SKM-1 treated with dmso at 0.1 percent for 144 hours (cell line): Measurements from ENCODE around the gene SLFN5.
"Not testable (repeated sequence)": the region's sequence is repeated elsewhere in the genome, so short reads cannot be mapped to it uniquely, and the experiment has no call there.

Source experiments
- DNase-seq: peaks from one replicate; lab custom pipeline; 2025; ENCODE audit not compliant: unreplicated experiment; lab: John Stamatoyannopoulos, UW

Gene SLFN5

DNA sequence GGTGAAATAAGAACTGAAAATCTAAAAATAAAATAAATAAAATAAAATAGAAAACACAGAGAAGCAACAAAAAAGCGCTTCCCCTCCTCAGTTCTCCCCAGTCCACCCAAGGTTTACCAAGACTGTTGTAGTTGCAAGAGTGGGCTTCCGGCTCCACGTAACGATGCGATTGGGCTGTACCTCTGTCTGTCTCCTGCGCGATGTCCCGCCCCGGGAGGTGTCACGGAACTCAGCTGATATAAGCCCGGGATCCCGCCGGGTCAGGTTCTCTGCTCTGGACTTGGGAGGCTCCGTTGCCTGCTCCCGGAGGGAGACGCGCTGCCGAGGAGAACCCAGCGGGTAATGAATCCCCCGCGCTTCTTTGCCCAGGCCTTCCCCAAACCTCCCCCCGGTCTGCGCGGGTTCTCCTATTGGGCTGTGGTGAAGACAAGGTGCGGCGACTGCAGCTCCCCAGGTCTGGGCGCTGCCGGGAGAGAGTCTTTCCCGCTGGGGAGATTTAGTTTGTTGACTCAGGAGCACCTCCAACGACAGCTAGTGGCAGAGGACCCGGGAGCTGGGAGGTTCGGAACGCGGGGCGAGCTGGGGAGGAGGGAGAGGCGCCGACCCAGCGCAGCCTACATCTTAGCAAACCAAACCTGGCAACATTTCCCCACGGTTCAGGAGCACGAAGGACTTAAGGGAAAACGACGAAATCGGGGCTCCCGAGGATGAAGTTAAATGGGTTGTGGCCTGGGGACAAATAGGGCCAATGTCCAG, at the start of gene SLFN5:
Gene SLFN5, plus strand, starts transcription at position 268 of the 756 bp plus-strand sequence. CDS start 15,619 bp downstream, outside the sequence.
- peak; percentile 69 for DNase-seq

DNA sequence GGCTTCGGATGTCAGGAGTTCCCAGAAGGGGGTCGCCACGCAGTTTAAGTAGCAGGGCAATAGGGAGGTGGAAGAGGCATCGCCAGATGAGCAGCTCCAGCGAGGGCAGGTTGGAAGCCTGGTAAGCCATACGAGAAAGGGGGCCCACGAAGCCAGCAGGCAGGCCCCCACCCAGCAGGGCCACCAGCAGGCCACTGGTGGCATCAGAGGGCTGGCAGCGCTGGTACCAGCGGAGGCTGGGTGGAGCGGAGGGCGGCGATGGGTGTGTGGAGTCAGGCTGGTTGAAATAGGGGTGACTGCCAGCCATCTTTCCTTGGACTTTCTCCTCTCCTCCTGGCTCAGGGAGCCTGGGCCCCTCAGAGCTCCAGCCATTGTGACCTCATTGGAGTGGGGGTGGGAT, 48.9 kb upstream of the SLFN5 start, which contains the start of gene SLC35G3:
Gene SLC35G3, minus strand, starts transcription at position 393 of the 400 bp plus-strand sequence. Its CDS starts 86 bp downstream, at position 307.
- DNase-seq: not testable (repeated sequence)

DNA sequence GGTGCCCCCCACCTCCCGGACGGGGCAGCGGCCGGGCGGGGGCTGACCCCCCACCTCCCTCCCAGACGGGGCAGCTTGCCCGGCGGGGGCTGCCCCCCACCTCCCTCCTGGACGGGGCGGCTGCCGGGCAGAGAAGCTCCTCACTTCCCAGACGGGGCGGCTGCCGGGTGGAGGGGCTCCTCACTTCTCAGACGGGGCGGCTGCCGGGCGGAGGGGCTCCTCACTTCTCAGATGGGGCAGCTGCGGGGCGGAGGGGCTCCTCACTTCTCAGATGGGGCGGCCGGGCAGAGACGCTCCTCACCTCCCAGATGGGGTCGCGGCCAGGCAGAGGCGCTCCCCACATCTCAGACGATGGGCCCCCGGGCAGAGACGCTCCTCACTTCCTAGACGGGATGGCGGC, 47.8 kb upstream of the SLFN5 start:
- DNase-seq: not testable (repeated sequence)

DNA sequence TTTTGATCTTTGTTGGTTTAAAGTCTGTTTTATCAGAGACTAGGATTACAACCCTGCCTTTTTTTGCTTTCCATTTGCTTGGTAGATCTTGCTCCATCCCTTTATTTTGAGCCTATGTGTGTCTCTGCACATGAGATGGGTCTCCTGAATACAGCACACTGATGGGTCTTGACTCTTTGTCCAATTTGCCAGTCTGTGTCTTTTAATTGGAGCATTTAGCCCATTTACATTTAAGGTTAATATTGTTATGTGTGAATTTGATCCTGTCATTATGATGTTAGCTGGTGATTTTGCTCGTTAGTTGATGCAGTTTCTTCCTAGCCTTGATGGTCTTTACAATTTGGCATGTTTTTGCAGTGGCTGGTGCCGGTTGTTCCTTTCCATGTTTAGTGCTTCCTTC, 40.3 kb upstream of the SLFN5 start:
- DNase-seq: not testable (repeated sequence)

DNA sequence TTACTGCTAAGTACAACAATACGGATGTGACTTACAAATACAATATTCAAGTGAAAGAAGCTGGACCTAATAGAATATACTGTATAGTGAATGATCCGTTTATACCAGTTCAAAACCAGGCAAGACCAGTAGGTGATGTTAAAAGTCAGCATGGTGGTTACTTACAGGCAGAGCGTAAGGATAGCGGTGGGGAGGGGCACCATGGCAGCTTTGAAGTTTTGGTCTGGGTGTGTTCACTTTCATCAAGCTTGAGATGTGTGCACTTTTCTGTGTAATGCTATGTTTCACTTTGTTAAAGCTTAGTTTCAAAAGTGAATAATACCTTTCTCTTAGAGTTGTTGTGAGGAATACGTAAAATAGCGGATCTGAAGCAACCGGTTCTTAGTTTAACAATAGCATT, 32.1 kb upstream of the SLFN5 start:
- DNase-seq: no peak

DNA sequence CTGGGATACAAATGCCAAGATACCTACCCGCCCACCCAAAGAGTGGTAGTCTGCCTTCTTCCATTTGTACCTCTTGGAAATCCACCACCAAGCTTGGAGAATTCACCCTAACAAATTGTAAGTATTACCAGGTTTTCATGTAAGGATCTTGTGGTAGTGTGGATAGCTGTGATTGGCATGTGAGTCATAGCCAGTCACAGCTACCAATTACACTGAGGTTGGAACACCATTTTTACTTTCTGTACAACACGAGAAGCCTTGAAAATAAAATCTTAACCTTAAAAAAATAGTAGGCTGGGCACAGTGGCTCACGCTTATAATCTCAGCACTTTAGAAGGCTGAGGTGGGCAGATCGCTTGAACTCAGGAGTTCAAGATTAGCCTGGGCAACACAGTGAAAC, 30.2 kb upstream of the SLFN5 start:
- no peak for DNase-seq

DNA sequence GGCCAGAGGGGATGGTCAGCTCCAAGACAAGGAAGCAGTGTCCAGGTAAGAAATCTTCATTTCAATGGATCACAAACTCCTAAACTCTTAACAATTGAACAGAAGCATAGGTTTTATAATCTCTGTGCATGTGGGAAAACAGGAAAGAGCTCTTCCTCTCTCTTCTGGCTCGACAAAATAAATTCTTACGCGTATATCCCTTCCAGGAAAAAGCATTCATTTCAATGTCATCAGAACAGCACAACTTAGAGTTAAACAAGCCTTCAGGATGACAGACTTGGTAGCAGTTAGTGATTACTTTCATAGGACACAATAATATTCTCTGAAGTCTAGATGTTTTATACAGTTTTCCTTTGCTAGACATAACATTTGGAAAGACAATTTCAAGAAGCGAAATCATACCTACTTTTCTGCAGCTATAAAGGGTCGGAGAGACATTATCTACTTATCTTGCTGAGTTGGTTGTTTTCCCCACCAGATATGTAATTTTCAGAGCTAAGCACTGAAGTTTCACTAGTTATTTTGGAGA, 29.4 kb upstream of the SLFN5 start:
- no peak for DNase-seq

DNA sequence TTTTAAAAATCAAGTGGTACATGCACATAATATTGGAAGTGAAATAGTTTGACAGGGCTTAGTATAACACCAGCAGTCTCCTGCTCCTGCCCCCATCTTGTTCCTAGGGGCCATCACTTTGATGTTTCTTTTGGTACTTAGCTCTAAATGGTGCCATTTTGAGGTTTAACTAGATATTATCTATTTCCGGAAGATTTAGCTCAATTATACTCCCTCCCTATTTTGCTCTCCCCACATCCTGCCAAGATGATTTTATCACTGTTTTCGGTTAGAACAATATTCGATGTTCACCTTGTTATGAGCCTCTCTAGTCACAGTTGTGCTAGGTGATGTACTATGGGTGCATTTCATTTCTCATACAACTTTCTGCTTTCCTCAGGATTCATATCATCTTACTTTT, 28.7 kb upstream of the SLFN5 start:
- DNase-seq: no peak

DNA sequence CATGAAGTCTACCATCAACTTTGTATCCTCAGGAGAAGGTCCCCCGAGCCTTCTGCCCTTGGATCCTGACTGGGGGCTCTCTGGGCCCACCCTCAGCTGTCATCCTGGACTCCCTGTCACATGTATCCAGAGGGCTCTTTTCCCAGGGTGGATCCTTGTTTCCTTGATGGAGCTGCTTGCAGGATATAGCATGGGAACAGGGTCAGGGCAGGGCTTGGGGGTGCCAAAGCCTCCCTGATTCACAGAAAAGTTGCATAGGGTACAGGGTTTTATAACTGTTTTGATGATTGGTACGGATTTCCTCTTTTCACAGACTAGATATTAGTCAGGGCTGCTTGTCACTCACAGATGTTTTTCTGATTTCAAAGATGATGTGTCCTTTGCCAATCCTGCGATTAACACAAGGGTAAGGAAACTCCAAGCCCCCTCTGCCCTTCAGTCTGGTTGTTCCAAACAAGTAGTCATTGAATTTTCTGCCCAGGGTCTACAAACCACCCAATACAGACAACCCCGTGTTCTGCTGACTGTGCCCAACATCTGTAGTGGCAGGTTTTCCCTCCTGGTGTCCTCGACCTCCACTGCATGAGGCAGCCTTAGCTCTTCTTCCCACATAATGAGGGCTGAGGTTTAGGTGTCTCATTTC, 28.1 kb upstream of the SLFN5 start:
- DNase-seq: no peak

DNA sequence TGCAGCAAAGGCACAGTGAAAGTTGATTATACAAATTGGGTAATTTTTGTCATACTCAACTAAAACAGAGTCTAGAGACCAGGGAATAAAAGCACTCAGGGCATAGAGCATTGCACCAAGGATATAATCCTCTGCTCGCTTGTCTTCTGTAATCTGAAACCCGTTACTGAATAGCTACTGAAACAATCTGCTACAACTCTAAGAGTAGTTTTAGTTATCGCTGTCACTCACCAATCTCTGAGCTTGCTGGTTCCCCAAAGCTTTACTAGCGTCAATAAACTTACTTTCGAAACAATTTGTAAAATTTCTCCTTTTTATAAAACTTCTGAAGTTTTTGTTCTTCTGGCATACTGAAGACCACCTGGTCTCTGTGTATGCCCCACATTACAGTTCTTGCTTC, 25.8 kb upstream of the SLFN5 start:
- no peak for DNase-seq

DNA sequence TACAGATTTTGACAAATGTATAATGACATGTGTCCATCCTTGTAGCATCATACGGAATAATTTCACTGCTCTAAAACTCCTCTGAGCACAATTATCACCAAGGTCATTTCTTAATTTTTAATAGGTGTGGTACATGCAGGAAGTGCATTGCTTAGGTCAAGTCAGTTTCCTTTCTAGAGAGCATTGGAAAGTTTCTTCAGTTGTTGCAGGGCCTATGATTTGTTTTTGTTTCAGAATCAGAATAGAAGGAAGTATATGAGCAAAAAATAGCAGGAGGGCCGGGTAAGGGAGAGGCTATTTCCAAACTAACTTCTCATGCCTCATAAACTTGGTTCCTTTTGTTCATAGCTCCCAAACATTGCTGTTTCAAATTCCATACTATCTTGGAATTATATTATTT, 24.0 kb upstream of the SLFN5 start:
- peak; percentile 43 for DNase-seq

DNA sequence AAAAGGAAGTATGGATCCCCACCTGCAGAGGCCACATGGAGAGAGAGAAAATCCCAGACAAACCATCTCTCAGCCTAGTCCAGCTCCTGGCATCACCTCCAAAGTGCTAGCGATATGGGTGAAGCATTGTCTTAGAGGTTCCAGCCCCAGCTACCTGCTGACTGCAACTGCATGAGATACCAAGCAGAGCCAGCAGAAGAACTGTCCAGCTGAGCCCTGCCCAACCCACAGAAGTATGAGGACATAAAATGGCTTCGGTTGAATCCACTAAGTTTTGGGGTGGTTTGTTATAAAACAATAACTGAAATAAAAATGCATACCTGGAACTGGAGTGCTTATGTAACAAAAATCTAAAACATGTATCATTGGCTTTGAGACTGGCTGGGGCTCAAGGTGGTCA, 20.4 kb upstream of the SLFN5 start:
- no peak for DNase-seq

DNA sequence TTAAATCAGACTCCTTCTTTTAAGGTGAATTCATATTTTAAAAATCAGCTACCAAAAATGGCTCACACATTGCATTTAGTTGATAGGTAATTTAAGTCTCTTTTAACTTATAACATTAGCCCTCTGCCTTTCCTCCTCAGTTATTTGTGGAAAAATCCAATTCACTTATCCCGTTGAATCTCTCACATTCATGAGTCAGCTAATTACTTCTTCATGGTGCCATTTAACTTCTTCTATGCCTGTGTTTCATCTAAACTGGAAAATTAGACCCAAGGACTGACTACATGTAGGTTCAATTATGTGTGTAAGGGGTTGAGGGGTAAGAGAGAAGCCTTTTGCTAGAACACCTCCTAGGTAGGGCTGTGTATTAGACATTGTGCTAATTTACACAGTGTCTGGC, 18.4 kb upstream of the SLFN5 start:
- no peak for DNase-seq

DNA sequence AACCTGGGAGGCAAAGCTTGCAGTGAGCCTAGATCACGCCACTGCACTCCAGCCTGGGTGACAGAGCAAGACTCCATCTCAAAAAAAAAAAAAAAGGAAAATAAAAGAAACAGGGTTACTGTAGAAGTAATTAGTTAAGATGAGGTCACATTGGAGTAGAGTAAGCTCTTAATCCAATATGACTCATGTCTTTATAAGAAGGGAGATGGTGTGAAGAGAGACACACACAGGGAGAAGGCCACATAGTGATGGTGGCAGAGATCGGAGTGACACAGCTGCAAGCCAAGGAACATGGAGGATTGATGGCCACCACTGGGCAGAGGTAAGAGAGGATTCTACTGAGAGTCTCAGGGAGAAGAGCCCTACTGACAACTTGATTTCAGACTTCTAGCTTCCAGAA, 15.3 kb upstream of the SLFN5 start:
- DNase-seq: no peak

DNA sequence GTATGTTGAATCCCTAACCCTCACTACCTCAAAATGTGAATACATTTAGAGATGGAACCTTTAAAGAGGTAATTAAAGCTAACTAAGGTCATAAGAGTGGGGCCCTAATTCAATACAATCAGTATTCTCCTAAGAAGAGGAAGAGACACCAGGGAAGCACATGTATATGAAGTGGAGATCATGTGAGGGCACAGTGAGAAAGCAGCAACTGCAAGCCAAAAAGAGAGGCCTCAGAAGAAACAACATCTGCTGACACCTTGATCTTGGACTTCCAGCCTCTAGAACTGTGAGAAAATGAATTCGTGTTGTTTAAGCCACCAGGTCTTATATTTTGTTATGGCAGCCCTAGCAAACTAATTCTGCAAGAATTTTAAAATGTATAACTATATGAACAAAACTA, 13.2 kb upstream of the SLFN5 start:
- no peak for DNase-seq

DNA sequence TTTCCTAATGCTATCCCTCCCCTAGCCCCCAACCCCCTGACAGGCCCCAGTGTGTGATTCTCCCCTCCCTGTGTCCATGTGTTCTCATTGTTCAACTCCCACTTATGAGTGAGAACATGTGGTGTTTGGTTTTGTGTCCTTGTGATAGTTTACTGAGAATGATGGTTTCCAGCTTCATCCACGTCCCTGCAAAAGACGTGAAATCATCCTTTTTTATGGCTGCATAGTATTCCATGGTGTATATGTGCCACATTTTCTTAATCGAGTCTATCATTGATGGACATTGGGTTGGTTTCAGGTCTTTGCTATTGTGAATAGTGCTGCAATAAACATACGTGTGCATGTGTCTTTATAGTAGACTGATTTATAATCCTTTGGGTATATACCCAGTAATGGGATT, 8.6 kb upstream of the SLFN5 start:
- not testable (repeated sequence) for DNase-seq

DNA sequence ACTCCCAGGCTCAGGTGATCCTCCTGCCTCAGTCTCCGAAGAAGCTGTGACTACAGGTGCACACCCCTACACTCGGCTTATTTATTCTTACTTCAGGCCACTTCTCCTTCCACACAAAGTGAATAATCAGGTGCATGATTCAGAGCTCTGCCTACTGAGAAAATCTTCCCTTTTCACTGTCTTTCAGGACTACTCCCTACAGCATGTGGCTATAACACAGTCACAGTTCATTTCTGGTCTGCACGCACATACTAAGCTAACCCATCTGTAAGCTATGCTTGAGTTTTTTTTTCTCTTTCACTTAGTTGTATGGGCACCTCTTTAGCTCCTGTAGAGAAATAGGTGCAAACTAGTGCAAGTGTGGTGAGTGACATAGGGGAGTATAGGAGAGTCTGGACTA, 7.6 kb upstream of the SLFN5 start:
- no peak for DNase-seq

DNA sequence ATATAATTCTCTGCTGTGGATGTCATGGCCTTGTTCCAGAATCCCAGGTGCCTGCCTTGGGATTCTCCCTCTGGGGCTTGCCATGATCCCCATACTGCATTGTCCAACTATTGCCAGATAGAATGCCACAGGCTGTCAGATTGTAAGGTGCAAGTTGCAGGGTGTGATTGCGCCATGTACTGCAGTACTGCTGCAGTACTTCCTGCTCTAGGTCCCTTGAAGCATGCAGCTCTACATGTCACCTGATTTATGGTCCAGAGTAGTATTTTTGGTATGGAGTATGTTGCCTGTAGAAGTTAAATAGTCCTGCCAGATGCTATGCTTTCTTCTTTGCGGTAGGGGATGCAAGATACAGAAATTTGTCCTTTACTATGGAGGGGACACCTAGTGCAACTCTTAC, 7.0 kb upstream of the SLFN5 start:
- DNase-seq: no peak

DNA sequence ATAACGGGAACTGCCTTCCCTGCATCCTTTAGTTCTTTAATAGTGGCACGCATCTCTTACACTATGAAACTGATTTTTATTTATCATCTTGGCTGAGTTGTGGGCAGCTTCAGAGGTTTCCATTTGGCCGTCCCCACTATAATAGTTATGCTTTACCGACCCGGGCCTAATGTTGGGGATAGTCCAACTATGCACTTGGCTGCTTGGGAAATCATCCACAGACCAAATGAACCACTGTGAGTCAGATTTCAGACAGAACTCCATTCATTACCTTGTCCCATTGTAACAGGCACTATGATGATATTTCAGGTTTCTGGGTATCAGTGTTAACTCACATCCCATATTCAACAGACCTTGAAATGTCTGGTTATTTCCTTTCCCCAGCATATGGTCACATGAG, 6.1 kb upstream of the SLFN5 start:
- no peak for DNase-seq

DNA sequence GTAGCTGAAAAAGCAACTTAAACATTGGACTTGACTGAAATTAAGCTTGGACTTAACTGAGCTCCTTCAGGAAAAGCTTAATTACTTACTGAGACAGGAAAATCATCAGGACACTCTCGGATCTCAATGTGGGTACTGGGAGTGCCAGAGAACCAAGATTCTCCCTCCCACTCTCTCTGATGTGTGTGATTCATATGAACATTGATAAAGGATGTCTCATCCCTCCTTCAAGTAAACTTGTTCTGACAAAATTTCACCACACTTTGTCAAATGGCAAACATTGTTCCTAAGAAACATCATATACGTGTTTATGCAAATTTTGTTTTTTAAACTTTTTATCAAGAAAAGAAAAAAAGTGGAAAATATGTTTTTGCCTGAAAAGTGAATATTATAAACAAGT, 4.1 kb upstream of the SLFN5 start:
- DNase-seq: no peak

DNA sequence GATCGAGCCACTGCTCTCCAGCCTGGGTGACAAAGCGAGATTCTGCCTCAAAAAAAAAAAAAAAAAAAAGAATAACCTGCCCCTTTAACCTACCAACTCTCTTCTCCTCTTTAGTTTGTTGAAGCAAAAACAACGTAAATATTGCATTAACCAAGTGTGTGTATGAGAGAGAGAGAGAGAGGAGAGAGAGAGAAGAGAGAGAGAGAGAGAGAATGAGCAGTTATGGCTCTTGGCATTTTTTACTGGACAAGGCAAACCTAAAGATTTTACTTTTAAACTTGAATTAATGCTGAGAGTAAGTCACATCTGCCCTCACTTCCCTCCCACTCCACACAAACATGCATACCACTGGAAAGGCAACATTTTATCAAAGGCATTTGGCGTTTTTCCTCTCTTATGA, 3.0 kb upstream of the SLFN5 start:
- DNase-seq: no peak

DNA sequence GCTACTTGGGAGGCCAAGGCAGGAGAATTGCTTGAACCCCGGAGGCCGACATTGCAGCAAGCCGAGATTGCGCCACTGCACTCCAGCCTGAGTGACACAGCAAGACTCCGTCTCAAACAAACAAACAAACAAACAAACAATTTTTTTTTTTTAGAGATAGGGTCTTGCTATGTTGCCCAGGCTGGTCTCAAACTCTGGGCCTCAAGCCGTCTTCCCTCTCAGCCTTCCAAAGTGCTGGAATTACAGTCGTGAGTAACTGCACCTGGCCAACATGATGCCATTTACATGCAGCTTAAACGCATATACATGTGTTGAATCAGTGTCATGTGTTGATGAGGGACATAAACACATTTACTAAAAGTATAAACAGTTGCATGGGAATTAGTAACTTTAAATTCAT, 2.0 kb upstream of the SLFN5 start:
- no peak for DNase-seq
